Measurements from ENCODE around the gene PRKCZ. TPM values are rescaled to one million over a fixed set of nuclear protein-coding genes. Genes with fewer than 3 reads are reported as not detected.
A peak's percentile ranks its signal among the peaks of the same experiment; 100 is the strongest.

Gene PRKCZ
- total RNA-seq, 3 donors from 2014 or later (not counting 1 experiment from before 2014, with no cell fraction given), result 25.1 to 37.1 (median 30.5) TPM

GRCh38 chr1:2127187-2128145 lies 77.3 kb downstream of the PRKCZ start:
- Mint-ChIP-seq H3K4me3 (no peak overlapping the region), H3K4me1 (peaks cover 8 to 11% of the 10 kb centered on the region in 2 donors), H3K27me3 (ENCODE audit: low read depth in 2 of 2) (no peaks in the 10 kb centered on the region), H3K36me3 (no peaks in the 10 kb centered on the region), H3K9me3 (no peaks in the 10 kb centered on the region), H3K27ac (peak overlapping the region; percentile 48 to 70)
- Histone ChIP-seq H3K27ac (ENCODE audit: low read length) (no peak overlapping the region), H3K36me3 (ENCODE audit: control insufficient read depth, insufficient read depth, low read length) (no peaks in the 10 kb centered on the region), H3K4me1 (ENCODE audit: control insufficient read depth, insufficient read depth, low read length) (peaks cover 25% of the 10 kb centered on the region), H3K9me3 (ENCODE audit: control insufficient read depth, insufficient read depth, low read length) (no peaks in the 10 kb centered on the region), H3K27me3 (ENCODE audit: control insufficient read depth, insufficient read depth, low read length) (no peaks in the 10 kb centered on the region), H3K4me3 (ENCODE audit: low read length) (no peak overlapping the region)
- WGBS (ENCODE audit: insufficient coverage), result 44% methylated on average over 30 of the region's 30 CpGs
- ATAC-seq (peak in 1 of 3 donors; percentile 39), DNase-seq (peak in 1 of 2 donors; percentile 31)
- TF ChIP-seq CTCF (IDR thresholded peaks at IDR 0.05), result no peak
- intact Hi-C loops (cut with micrococcal nuclease), result no loop called here

- Mint-ChIP-seq H3K4me3 (no peak overlapping the region), H3K27ac (no peak overlapping the region), H3K36me3 (no peaks in the 10 kb centered on the region), H3K9me3 (no peaks in the 10 kb centered on the region), H3K4me1 (peaks cover 16 to 18% of the 10 kb centered on the region in 2 donors), H3K27me3 (ENCODE audit: low read depth in 2 of 2) (no peaks in the 10 kb centered on the region)
- no peak overlapping the region for H3K27ac ChIP-seq (ENCODE audit: low read length)
- H3K4me3 ChIP-seq (ENCODE audit: low read length), result no peak overlapping the region
- 97% methylated on average over 29 of the region's 29 CpGs for WGBS (ENCODE audit: insufficient coverage)
- intact Hi-C loops (cut with micrococcal nuclease), result no loop called here
- H3K27me3 ChIP-seq (ENCODE audit: control insufficient read depth, insufficient read depth, low read length), result no peaks in the 10 kb centered on the region
- peaks cover 31% of the 10 kb centered on the region for H3K4me1 ChIP-seq (ENCODE audit: control insufficient read depth, insufficient read depth, low read length)
- TF ChIP-seq CTCF (IDR thresholded peaks at IDR 0.05), result no peak
- H3K9me3 ChIP-seq (ENCODE audit: control insufficient read depth, insufficient read depth, low read length), result no peaks in the 10 kb centered on the region
- H3K36me3 ChIP-seq (ENCODE audit: control insufficient read depth, insufficient read depth, low read length), result no peaks in the 10 kb centered on the region
- DNase-seq, result no peak
- ATAC-seq, result no peak
These were observed 78.1 kb downstream of the PRKCZ start for GRCh38 chr1:2128189-2128901.

DNA sequence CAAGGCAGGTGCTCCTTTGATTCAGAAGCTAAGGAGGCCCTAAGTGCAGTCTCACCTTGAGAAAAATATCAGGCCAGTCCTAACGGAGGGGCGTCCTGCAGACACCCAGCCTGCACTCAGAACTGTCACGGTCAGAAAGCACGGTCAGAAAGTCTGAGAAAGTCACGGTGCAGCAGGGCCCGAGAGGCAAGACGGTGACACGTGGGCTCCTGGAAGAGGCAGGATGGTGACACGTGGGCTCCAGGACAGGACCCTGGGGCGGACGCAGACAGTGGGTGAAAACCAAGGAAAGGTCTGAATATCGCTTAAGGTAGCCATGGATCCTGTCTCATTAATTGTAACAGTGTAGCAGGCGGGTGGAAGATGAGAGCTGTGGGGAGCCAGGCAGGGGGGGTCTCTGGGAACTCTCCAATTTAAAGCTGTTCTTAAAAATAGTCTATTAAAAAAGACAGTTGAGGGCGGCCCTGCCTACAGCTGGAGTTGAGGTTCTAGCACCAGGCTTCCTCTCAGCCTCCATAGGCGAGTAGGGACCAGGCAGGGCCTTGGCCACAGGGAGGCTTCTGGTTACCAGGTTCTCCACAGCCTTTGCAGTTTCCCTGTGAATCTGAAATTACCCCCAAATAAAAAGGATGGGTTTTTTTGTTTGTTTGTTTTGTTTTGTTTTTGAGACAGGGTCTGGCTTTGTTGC lies 79.2 kb downstream of the PRKCZ start:
- no peak for ATAC-seq
- no peak for TF ChIP-seq CTCF (IDR thresholded peaks at IDR 0.05)
- Histone ChIP-seq H3K4me1 (ENCODE audit: control insufficient read depth, insufficient read depth, low read length) (peaks cover 37% of the 10 kb centered on the region), H3K36me3 (ENCODE audit: control insufficient read depth, insufficient read depth, low read length) (no peaks in the 10 kb centered on the region), H3K9me3 (ENCODE audit: control insufficient read depth, insufficient read depth, low read length) (no peaks in the 10 kb centered on the region), H3K4me3 (ENCODE audit: low read length) (no peak overlapping the region), H3K27me3 (ENCODE audit: control insufficient read depth, insufficient read depth, low read length) (no peaks in the 10 kb centered on the region), H3K27ac (ENCODE audit: low read length) (no peak overlapping the region)
- Mint-ChIP-seq H3K4me1 (peaks cover 18% of the 10 kb centered on the region in 2 donors), H3K27ac (no peak overlapping the region), H3K9me3 (no peaks in the 10 kb centered on the region), H3K36me3 (no peaks in the 10 kb centered on the region), H3K4me3 (no peak overlapping the region), H3K27me3 (ENCODE audit: low read depth in 2 of 2) (no peaks in the 10 kb centered on the region)
- 94% methylated on average over 15 of the region's 15 CpGs for WGBS (ENCODE audit: insufficient coverage)
- DNase-seq, result no peak
- intact Hi-C loops (cut with micrococcal nuclease), result no loop called here
